Spleen (tissue), 7 donors: ENCODE measurements around the gene NRN1L.

Source experiments
- POLR2A ChIP-seq, 3 donors: fragments of 450-650 bp; IDR thresholded peaks; one replicate each; pipeline ENCODE4 v1.5.1; 2017; ENCODE audit warnings: antibody characterized with exemption in 3 of 3, mild to moderate bottlenecking in 1 of 3
- TF ChIP-seq, protein P1 (sequence below), 11 experiments: fragments of 200-600 bp in 7 of 11; fragments of 450-650 bp in 4 of 11; sonication (generic) in 4 of 11; IDR thresholded peaks in 8 of 11; conservative IDR thresholded peaks in 3 of 11; 1 replicate in 7 of 11; 2 replicates in 4 of 11; pipeline versions ENCODE4 v1.4.0 to v1.8.0; 2016 to 2021; ENCODE audit warnings: antibody characterized with exemption in 11 of 11, inconsistent platforms in 4 of 11, mild to moderate bottlenecking in 1 of 11
- donor health status: DM: no; HTN: no; CAD: no; lungs with moderate emphysema.
- donor health status: DM: no; HTN: no; CAD: no.
- donor health status: DM: no; HTN: no; CAD: no.

DNA sequence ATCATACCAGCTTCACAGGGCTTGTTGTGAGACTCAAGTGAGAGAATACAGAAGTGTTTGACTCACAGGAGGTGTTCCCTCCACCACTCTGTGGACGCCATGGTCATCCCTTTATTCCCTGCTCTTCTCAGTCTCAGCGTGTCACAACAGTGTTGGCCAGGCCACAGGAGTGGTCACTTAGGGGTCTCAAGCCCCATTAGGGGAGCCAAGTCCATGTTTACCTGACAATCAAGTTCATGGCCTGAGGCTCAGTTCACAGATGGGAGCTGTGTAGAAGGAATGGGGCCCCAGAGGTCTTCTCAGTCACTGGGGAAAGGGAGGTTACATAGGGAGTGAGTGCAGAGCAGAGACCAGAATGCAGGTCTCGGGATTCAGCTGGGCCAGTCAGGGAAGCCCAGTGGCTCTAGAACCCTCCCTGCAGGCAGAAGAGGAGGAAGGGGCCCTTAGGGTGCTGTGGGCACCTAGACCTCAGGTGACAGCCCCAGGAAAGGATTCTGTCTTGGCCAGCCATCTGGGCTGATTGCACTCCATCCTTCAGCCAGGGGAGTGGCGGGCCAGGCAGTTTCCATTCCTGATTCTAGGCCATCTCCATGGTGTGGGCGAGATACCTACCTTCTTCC is 27.6 kb upstream of the NRN1L start:
- TF ChIP-seq POLR2A (IDR thresholded peaks at IDR 0.05), result no peak
- TF ChIP-seq, protein P1, sequence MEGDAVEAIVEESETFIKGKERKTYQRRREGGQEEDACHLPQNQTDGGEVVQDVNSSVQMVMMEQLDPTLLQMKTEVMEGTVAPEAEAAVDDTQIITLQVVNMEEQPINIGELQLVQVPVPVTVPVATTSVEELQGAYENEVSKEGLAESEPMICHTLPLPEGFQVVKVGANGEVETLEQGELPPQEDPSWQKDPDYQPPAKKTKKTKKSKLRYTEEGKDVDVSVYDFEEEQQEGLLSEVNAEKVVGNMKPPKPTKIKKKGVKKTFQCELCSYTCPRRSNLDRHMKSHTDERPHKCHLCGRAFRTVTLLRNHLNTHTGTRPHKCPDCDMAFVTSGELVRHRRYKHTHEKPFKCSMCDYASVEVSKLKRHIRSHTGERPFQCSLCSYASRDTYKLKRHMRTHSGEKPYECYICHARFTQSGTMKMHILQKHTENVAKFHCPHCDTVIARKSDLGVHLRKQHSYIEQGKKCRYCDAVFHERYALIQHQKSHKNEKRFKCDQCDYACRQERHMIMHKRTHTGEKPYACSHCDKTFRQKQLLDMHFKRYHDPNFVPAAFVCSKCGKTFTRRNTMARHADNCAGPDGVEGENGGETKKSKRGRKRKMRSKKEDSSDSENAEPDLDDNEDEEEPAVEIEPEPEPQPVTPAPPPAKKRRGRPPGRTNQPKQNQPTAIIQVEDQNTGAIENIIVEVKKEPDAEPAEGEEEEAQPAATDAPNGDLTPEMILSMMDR (IDR thresholded peaks at IDR 0.05 in 8 of 11, conservative IDR thresholded peaks at IDR 0.05 in 3 of 11), result no peak
